Breast epithelium (tissue), 3 donors: ENCODE data around the gene VSIG10L.

Source experiments
- CTCF ChIP-seq, 3 donors: fragments of 450-650 bp; IDR thresholded peaks; one replicate each; pipeline ENCODE4 v1.5.1; 2016 to 2017; ENCODE audit warnings: antibody characterized with exemption in 3 of 3, mild to moderate bottlenecking in 3 of 3, moderate library complexity in 3 of 3
- POLR2AphosphoS5 ChIP-seq, 3 donors: sonication (generic); formaldehyde crosslinking; IDR thresholded peaks; one replicate each; pipeline ENCODE4 v1.6.1; 2017; ENCODE audit warnings: antibody characterized with exemption in 3 of 3

- TF ChIP-seq POLR2AphosphoS5 (IDR thresholded peaks at IDR 0.05), result no peak
- no peak for TF ChIP-seq CTCF (IDR thresholded peaks at IDR 0.05)
Observed at GRCh38 chr19:51295382-51296126, 46.4 kb downstream of the VSIG10L start.
